Suprapubic skin (tissue), 4 donors: ENCODE data around the gene KCNIP4.

Experiments
- POLR2A ChIP-seq, 2 donors: fragments of 450-650 bp; IDR thresholded peaks; one replicate each; pipeline ENCODE4 v1.6.1; 2017; ENCODE audit warnings: antibody characterized with exemption in 2 of 2, mild to moderate bottlenecking in 2 of 2, moderate library complexity in 2 of 2
- POLR2AphosphoS5 ChIP-seq, 3 donors: sonication (generic); formaldehyde crosslinking; IDR thresholded peaks; one replicate each; pipeline ENCODE4 v1.6.1; 2017; ENCODE audit warnings: antibody characterized with exemption in 3 of 3
- TF ChIP-seq, protein P1 (sequence below), 2 donors: fragments of 200-600 bp in 1 of 2; fragments of 450-650 bp in 1 of 2; sonication (generic) in 1 of 2; IDR thresholded peaks; one replicate each; pipeline ENCODE4 v1.5.1; 2016 to 2019; ENCODE audit warnings: antibody characterized with exemption in 2 of 2, mild to moderate bottlenecking in 1 of 2, moderate library complexity in 1 of 2

DNA sequence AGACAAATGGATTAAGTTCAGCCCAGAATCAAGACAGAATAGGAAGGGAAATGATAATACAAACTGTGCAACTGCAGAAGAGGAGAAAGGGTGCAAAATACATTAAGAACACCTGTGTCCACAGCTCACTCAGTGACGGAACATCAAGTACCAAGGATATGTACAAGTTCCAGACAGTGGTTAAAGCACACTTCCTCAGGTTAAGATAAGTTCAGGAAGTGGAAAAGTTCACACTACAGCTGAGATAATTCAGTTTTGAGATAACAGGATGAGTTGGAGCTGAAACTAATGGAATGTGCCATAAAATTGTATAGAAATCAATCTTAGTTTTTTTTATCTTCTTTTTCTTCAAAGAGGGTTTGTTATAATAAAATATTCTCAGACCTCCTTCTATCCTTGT, 419.4 kb downstream of the KCNIP4 start:
- TF ChIP-seq, protein P1, sequence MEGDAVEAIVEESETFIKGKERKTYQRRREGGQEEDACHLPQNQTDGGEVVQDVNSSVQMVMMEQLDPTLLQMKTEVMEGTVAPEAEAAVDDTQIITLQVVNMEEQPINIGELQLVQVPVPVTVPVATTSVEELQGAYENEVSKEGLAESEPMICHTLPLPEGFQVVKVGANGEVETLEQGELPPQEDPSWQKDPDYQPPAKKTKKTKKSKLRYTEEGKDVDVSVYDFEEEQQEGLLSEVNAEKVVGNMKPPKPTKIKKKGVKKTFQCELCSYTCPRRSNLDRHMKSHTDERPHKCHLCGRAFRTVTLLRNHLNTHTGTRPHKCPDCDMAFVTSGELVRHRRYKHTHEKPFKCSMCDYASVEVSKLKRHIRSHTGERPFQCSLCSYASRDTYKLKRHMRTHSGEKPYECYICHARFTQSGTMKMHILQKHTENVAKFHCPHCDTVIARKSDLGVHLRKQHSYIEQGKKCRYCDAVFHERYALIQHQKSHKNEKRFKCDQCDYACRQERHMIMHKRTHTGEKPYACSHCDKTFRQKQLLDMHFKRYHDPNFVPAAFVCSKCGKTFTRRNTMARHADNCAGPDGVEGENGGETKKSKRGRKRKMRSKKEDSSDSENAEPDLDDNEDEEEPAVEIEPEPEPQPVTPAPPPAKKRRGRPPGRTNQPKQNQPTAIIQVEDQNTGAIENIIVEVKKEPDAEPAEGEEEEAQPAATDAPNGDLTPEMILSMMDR (IDR thresholded peaks at IDR 0.05): no peak
- TF ChIP-seq POLR2A (IDR thresholded peaks at IDR 0.05): no peak
- no peak for TF ChIP-seq POLR2AphosphoS5 (IDR thresholded peaks at IDR 0.05)
